Measurements from ENCODE around the gene MAN2B2.
A peak's percentile ranks its signal among the peaks of the same experiment; 100 is the strongest.

MAN2B2 gene

GRCh38 chr4:6607368-6608055 is 32.5 kb downstream of the MAN2B2 start:
- no peaks in the 10 kb centered on the region for H3K27me3 Mint-ChIP-seq
- H3K4me3 Mint-ChIP-seq, result no peak overlapping the region
- H3K36me3 Mint-ChIP-seq, result peaks cover 28% of the 10 kb centered on the region
- H3K4me1 Mint-ChIP-seq (ENCODE audit: low read depth), result no peaks in the 10 kb centered on the region
- no peaks in the 10 kb centered on the region for H3K9me3 Mint-ChIP-seq (ENCODE audit: low read depth)
- H3K27ac Mint-ChIP-seq, result peak overlapping the region; percentile 22

- Mint-ChIP-seq H3K9me3 (ENCODE audit: low read depth) (no peaks in the 10 kb centered on the region), H3K4me3 (no peak overlapping the region), H3K27me3 (no peaks in the 10 kb centered on the region), H3K27ac (no peak overlapping the region), H3K4me1 (ENCODE audit: low read depth) (no peaks in the 10 kb centered on the region), H3K36me3 (peaks cover 23% of the 10 kb centered on the region)
Observed at GRCh38 chr4:6608758-6609414, 33.9 kb downstream of the MAN2B2 start.

- Mint-ChIP-seq H3K27ac (no peak overlapping the region), H3K9me3 (ENCODE audit: low read depth) (no peaks in the 10 kb centered on the region), H3K36me3 (peaks cover 17% of the 10 kb centered on the region), H3K27me3 (no peaks in the 10 kb centered on the region), H3K4me3 (no peak overlapping the region), H3K4me1 (ENCODE audit: low read depth) (no peaks in the 10 kb centered on the region)
Observed at GRCh38 chr4:6609415-6610079, 34.6 kb downstream of the MAN2B2 start.

- Mint-ChIP-seq H3K36me3 (peaks cover 8% of the 10 kb centered on the region), H3K9me3 (ENCODE audit: low read depth) (no peaks in the 10 kb centered on the region), H3K27me3 (no peaks in the 10 kb centered on the region), H3K4me1 (ENCODE audit: low read depth) (no peaks in the 10 kb centered on the region), H3K4me3 (no peak overlapping the region), H3K27ac (no peak overlapping the region)
Observed at GRCh38 chr4:6610856-6611430, 36.0 kb downstream of the MAN2B2 start.

- Mint-ChIP-seq H3K4me1 (ENCODE audit: low read depth) (no peaks in the 10 kb centered on the region), H3K27me3 (no peaks in the 10 kb centered on the region), H3K36me3 (peaks cover 8% of the 10 kb centered on the region), H3K4me3 (no peak overlapping the region), H3K27ac (no peak overlapping the region), H3K9me3 (ENCODE audit: low read depth) (no peaks in the 10 kb centered on the region)
Observed at GRCh38 chr4:6612961-6613675, 38.1 kb downstream of the MAN2B2 start.

GRCh38 chr4:6613676-6614651 is 39.0 kb downstream of the MAN2B2 start:
- Mint-ChIP-seq H3K4me1 (ENCODE audit: low read depth) (no peaks in the 10 kb centered on the region), H3K4me3 (no peak overlapping the region), H3K27ac (no peak overlapping the region), H3K27me3 (no peaks in the 10 kb centered on the region), H3K36me3 (peaks cover 8% of the 10 kb centered on the region), H3K9me3 (ENCODE audit: low read depth) (no peaks in the 10 kb centered on the region)

- Mint-ChIP-seq H3K4me1 (ENCODE audit: low read depth) (no peaks in the 10 kb centered on the region), H3K9me3 (ENCODE audit: low read depth) (no peaks in the 10 kb centered on the region), H3K27me3 (no peaks in the 10 kb centered on the region), H3K27ac (no peak overlapping the region), H3K4me3 (no peak overlapping the region), H3K36me3 (peaks cover 8% of the 10 kb centered on the region)
Observed at GRCh38 chr4:6614701-6615230, 39.8 kb downstream of the MAN2B2 start.

GRCh38 chr4:6616087-6616995 is 41.4 kb downstream of the MAN2B2 start:
- Mint-ChIP-seq H3K4me3 (no peak overlapping the region), H3K27ac (no peak overlapping the region), H3K9me3 (ENCODE audit: low read depth) (no peaks in the 10 kb centered on the region), H3K4me1 (ENCODE audit: low read depth) (no peaks in the 10 kb centered on the region), H3K36me3 (peaks cover 8% of the 10 kb centered on the region), H3K27me3 (no peaks in the 10 kb centered on the region)

GRCh38 chr4:6617246-6617645 is 42.3 kb downstream of the MAN2B2 start:
- H3K9me3 Mint-ChIP-seq (ENCODE audit: low read depth), result no peaks in the 10 kb centered on the region
- H3K27ac Mint-ChIP-seq, result no peak overlapping the region
- H3K4me1 Mint-ChIP-seq (ENCODE audit: low read depth), result no peaks in the 10 kb centered on the region
- H3K36me3 Mint-ChIP-seq, result peaks cover 10% of the 10 kb centered on the region
- H3K27me3 Mint-ChIP-seq, result no peaks in the 10 kb centered on the region
- H3K4me3 Mint-ChIP-seq, result no peak overlapping the region

GRCh38 chr4:6618386-6619115 is 43.6 kb downstream of the MAN2B2 start:
- no peaks in the 10 kb centered on the region for H3K4me1 Mint-ChIP-seq (ENCODE audit: low read depth)
- no peaks in the 10 kb centered on the region for H3K27me3 Mint-ChIP-seq
- H3K36me3 Mint-ChIP-seq, result peaks cover 10% of the 10 kb centered on the region
- no peak overlapping the region for H3K4me3 Mint-ChIP-seq
- peak overlapping the region; percentile 50 for H3K27ac Mint-ChIP-seq
- no peaks in the 10 kb centered on the region for H3K9me3 Mint-ChIP-seq (ENCODE audit: low read depth)

- H3K27me3 Mint-ChIP-seq, result no peaks in the 10 kb centered on the region
- H3K27ac Mint-ChIP-seq, result no peak overlapping the region
- no peaks in the 10 kb centered on the region for H3K4me1 Mint-ChIP-seq (ENCODE audit: low read depth)
- no peak overlapping the region for H3K4me3 Mint-ChIP-seq
- no peaks in the 10 kb centered on the region for H3K9me3 Mint-ChIP-seq (ENCODE audit: low read depth)
- H3K36me3 Mint-ChIP-seq, result peaks cover 10% of the 10 kb centered on the region
Observed at GRCh38 chr4:6619116-6619465, 44.1 kb downstream of the MAN2B2 start.

GRCh38 chr4:6619466-6620255 is 44.7 kb downstream of the MAN2B2 start:
- H3K4me3 Mint-ChIP-seq, result no peak overlapping the region
- H3K27ac Mint-ChIP-seq, result no peak overlapping the region
- no peaks in the 10 kb centered on the region for H3K4me1 Mint-ChIP-seq (ENCODE audit: low read depth)
- no peaks in the 10 kb centered on the region for H3K27me3 Mint-ChIP-seq
- H3K36me3 Mint-ChIP-seq, result peaks cover 10% of the 10 kb centered on the region
- H3K9me3 Mint-ChIP-seq (ENCODE audit: low read depth), result no peaks in the 10 kb centered on the region
